NB4 (cell line): ENCODE results near the gene ALKBH3.

Experiments used
- MAX ChIP-seq: IDR thresholded peaks from 2 replicates; pipeline ENCODE4 v1.6.1; 2011; ENCODE audit warnings: low read depth, low read length
- POLR2A ChIP-seq: IDR thresholded peaks from 2 replicates; pipeline ENCODE4 v1.6.1; 2011; ENCODE audit warnings: mild to moderate bottlenecking; ENCODE audit not compliant: insufficient read length; ENCODE audit errors: extremely low read depth

- no peak for TF ChIP-seq POLR2A
- TF ChIP-seq MAX = no peak
These were observed 63.5 kb downstream of the ALKBH3 start for GRCh38 chr11:43943931-43944751.
